PFSK-1 (cell line): ENCODE results near the gene RAD23B.

Source experiments
- FOXP2 ChIP-seq: optimal IDR thresholded peaks from 2 replicates; pipeline ENCODE3; 2011; ENCODE audit warnings: borderline replicate concordance, control low read depth, inconsistent platforms; ENCODE audit not compliant: insufficient read depth; ENCODE audit errors: extremely low read length, extremely low read depth
- SIN3A ChIP-seq: IDR thresholded peaks from 2 replicates; pipeline ENCODE4 v1.6.1; 2012; ENCODE audit warnings: mild to moderate bottlenecking, low read length, moderate library complexity, borderline replicate concordance; ENCODE audit not compliant: insufficient read depth
- TAF1 ChIP-seq: IDR thresholded peaks from 2 replicates; pipeline ENCODE4 v1.6.1; 2012; ENCODE audit warnings: low read length, control low read depth, borderline replicate concordance; ENCODE audit not compliant: insufficient read depth
- TF ChIP-seq, protein P1 (sequence below), 2 experiments: IDR thresholded peaks; 2 replicates each; pipeline versions ENCODE4 v1.6.1 to v1.8.0; 2011 to 2012; ENCODE audit warnings: low read depth in 2 of 2, low read length in 2 of 2, control low read depth in 1 of 2, inconsistent platforms in 1 of 2, mild to moderate bottlenecking in 1 of 2, moderate library complexity in 1 of 2; ENCODE audit not compliant: insufficient read depth in 1 of 2

DNA sequence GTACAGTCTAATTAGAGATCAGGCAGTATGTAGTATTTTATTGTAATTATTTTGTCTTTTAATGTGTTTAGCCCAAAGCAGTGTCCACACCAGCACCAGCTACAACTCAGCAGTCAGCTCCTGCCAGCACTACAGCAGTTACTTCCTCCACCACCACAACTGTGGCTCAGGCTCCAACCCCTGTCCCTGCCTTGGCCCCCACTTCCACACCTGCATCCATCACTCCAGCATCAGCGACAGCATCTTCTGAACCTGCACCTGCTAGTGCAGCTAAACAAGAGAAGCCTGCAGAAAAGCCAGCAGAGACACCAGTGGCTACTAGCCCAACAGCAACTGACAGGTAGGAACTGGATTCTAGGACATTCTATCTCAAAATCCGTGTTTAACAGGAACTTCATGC, 23.2 kb downstream of the RAD23B start:
- TF ChIP-seq TAF1 (no peak), SIN3A (no peak), FOXP2 (no peak)
- TF ChIP-seq, protein P1, sequence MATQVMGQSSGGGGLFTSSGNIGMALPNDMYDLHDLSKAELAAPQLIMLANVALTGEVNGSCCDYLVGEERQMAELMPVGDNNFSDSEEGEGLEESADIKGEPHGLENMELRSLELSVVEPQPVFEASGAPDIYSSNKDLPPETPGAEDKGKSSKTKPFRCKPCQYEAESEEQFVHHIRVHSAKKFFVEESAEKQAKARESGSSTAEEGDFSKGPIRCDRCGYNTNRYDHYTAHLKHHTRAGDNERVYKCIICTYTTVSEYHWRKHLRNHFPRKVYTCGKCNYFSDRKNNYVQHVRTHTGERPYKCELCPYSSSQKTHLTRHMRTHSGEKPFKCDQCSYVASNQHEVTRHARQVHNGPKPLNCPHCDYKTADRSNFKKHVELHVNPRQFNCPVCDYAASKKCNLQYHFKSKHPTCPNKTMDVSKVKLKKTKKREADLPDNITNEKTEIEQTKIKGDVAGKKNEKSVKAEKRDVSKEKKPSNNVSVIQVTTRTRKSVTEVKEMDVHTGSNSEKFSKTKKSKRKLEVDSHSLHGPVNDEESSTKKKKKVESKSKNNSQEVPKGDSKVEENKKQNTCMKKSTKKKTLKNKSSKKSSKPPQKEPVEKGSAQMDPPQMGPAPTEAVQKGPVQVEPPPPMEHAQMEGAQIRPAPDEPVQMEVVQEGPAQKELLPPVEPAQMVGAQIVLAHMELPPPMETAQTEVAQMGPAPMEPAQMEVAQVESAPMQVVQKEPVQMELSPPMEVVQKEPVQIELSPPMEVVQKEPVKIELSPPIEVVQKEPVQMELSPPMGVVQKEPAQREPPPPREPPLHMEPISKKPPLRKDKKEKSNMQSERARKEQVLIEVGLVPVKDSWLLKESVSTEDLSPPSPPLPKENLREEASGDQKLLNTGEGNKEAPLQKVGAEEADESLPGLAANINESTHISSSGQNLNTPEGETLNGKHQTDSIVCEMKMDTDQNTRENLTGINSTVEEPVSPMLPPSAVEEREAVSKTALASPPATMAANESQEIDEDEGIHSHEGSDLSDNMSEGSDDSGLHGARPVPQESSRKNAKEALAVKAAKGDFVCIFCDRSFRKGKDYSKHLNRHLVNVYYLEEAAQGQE (IDR thresholded peaks at IDR 0.05; ENCODE audit: insufficient read depth in 1 of 2, low read depth in 2 of 2, low read length in 2 of 2), result no peak
